ENCODE data around the gene CCDC178.

GRCh38 chr18:33472509-33472908 lies 32.0 kb upstream of the CCDC178 start:
- TF ChIP-seq CTCF (IDR thresholded peaks at IDR 0.05; ENCODE audit: extremely low read depth in 1 of 2, insufficient read depth in 1 of 2, low read depth in 1 of 2, low read length in 2 of 2) (no peak), EZH2 (IDR thresholded peaks at IDR 0.05; ENCODE audit: borderline replicate concordance, low read depth, low read length, severe bottlenecking) (no peak)
